ENCODE results near the gene GALK2. TPM values are rescaled to one million over a fixed set of nuclear protein-coding genes. Genes with fewer than 3 reads are reported as not detected.
"Not testable (repeated sequence)": the region's sequence is repeated elsewhere in the genome, so short reads cannot be mapped to it uniquely, and the experiment has no call there.

GALK2 gene
- total RNA-seq, 1 donor from 2014 or later: 16.7 TPM

GRCh38 chr15:49354439-49354838 lies 184.4 kb downstream of the GALK2 start:
- not testable (repeated sequence) for ATAC-seq

GRCh38 chr15:49361370-49361769 lies 191.3 kb downstream of the GALK2 start:
- ATAC-seq: no peak

- ATAC-seq: no peak
Observed at GRCh38 chr15:49366496-49366895, 196.4 kb downstream of the GALK2 start.

GRCh38 chr15:49370782-49371181 lies 200.7 kb downstream of the GALK2 start:
- no peak for ATAC-seq

GRCh38 chr15:49372366-49372765 lies 202.3 kb downstream of the GALK2 start:
- no peak for ATAC-seq

- no peak for ATAC-seq
Observed at GRCh38 chr15:49379996-49380395, 209.9 kb downstream of the GALK2 start.

- ATAC-seq: no peak
Observed at GRCh38 chr15:49380912-49381311, 210.9 kb downstream of the GALK2 start.

Other genes starting within 250 kb of the GALK2 start
- not detected for gene SHC4, start 206.3 kb upstream of the GALK2 start, total RNA-seq
- gene SECISBP2L, start 123.8 kb upstream of the GALK2 start, total RNA-seq: 19.3 TPM
- gene COPS2, start 14.6 kb upstream of the GALK2 start, total RNA-seq: 53.2 TPM

All from esophagus mucosa (tissue), 1 donor.